ENCODE measurements around the gene SLC39A3.

- TF ChIP-seq CTCF (IDR thresholded peaks at IDR 0.05): no peak
- TF ChIP-seq POLR2A (IDR thresholded peaks at IDR 0.05): no peak
Observed at GRCh38 chr19:2728783-2729387, 10.9 kb downstream of the SLC39A3 start.

Measured in sigmoid colon (tissue), 3 donors.